Testis (tissue), 2 donors: Measurements from ENCODE around the gene ITPRIP.

ENCODE experiments used
- CTCF ChIP-seq, 3 experiments: fragments of 450-650 bp in 2 of 3; fragments of 200-600 bp in 1 of 3; sonication (generic) in 1 of 3; IDR thresholded peaks; one replicate each; pipeline ENCODE4 v1.5.1; 2016 to 2019; ENCODE audit warnings: antibody characterized with exemption in 3 of 3, mild to moderate bottlenecking in 2 of 3, moderate library complexity in 1 of 3
- POLR2A ChIP-seq: fragments of 450-650 bp; IDR thresholded peaks from one replicate; pipeline ENCODE4 v1.6.1; 2017; ENCODE audit warnings: antibody characterized with exemption, mild to moderate bottlenecking, moderate library complexity

GRCh38 chr10:104300736-104301292 is 37.5 kb downstream of the ITPRIP start:
- TF ChIP-seq CTCF (IDR thresholded peaks at IDR 0.05), result no peak
- TF ChIP-seq POLR2A, result no peak
